Measurements from ENCODE around the gene AQP10.
"Not testable (repeated sequence)": the region's sequence is repeated elsewhere in the genome, so short reads cannot be mapped to it uniquely, and the experiment has no call there.

Gene AQP10

GRCh38 chr1:154320882-154321608 lies at the start of gene AQP10:
TSS of gene AQP10 (plus strand) at chr1:154321093. CDS start at chr1:154321156, 63 bp downstream.
- no peak for DNase-seq (ENCODE audit: low read depth in 2 of 2)

DNA sequence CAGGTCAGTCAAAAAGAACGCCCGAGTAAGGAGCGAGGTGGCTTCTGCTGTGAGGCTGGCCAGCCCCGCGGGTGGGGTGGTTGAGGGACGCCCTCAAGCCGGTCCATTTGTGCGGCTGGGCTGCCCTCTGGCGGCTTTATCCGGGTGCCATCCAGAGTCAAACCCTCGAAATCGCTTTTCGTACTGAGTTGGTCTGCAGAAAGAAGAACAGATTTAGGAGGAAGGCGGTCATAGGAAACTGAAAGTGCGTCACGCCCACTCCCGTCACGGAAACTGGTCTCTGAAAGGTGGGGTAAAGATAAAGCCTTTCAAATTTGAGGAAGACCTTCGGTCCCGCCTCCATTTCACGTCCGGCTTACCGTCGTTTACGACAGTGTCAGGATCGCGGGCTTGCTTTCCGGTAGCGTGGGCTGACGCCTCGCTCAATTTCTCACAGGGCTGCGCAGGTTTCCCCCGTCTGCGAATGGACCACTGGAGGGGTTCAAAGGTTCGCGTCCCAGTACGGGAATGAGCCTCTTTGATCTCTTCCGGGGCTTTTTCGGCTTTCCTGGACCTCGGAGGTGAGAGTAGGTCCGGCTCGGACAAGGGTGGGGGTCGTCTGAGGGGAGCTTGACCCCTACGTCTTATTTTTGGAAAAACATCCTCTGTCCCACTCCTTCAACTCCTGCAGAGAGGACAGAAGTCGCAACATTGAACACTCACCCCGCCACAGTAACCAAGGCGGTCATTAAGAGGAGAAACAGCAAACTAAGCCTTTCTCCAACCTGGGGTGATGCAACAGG lies 48.5 kb upstream of the AQP10 start, which contains the start of gene HAX1:
TSS of gene HAX1 (plus strand) at position 413 of the 782 bp plus-strand sequence. CDS start at position 508, 95 bp downstream.
- peak; percentile 94 to 95 for DNase-seq (ENCODE audit: low read depth in 2 of 2)

GRCh38 chr1:154272999-154273563 lies 47.8 kb upstream of the AQP10 start:
- no peak for DNase-seq (ENCODE audit: low read depth in 2 of 2)

GRCh38 chr1:154276797-154277196 lies 44.1 kb upstream of the AQP10 start:
- DNase-seq (ENCODE audit: low read depth in 2 of 2), result peak; percentile 12 to 25

DNA sequence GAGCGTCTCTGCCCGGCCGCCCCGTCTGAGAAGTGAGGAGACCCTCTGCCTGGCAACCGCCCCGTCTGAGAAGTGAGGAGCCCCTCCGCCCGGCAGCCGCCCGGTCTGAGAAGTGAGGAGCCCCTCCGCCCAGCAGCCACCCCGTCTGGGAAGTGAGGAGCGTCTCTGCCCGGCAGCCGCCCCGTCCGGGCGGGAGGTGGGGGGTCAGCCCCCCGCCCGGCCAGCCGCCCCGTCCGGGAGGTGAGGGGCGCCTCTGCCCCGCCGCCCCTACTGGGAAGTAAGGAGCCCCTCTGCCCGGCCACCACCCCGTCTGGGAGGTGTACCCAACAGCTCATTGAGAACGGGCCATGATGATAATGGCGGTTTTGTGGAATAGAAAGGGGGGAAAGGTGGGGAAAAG lies 33.3 kb upstream of the AQP10 start:
- not testable (repeated sequence) for DNase-seq (ENCODE audit: low read depth in 2 of 2)

GRCh38 chr1:154288661-154289060 lies 32.2 kb upstream of the AQP10 start:
- DNase-seq (ENCODE audit: low read depth in 2 of 2), result no peak

GRCh38 chr1:154290921-154291320 lies 30.0 kb upstream of the AQP10 start:
- no peak for DNase-seq (ENCODE audit: low read depth in 2 of 2)

- DNase-seq (ENCODE audit: low read depth in 2 of 2), result no peak
These were observed 25.3 kb upstream of the AQP10 start for GRCh38 chr1:154295408-154296235.

DNA sequence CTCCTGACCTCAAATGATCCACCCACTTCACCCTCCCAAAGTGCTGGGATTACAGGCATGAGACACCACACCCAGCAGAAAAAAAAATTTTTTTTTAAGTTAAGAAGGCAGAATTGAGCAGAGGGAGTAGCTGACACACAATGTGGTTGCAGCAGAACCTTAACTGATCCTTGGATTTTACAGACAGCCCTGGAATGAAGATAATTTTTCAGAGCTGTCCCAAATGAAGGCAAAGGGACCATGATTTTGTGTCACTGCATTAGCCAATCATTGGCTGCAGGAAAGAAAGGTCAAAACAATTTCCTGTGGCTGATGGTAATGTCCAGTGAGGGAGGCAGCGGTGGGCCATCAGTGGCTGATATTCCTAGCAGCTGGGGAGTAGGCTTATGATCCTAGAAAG lies 19.3 kb upstream of the AQP10 start:
- DNase-seq (ENCODE audit: low read depth in 2 of 2), result no peak

DNA sequence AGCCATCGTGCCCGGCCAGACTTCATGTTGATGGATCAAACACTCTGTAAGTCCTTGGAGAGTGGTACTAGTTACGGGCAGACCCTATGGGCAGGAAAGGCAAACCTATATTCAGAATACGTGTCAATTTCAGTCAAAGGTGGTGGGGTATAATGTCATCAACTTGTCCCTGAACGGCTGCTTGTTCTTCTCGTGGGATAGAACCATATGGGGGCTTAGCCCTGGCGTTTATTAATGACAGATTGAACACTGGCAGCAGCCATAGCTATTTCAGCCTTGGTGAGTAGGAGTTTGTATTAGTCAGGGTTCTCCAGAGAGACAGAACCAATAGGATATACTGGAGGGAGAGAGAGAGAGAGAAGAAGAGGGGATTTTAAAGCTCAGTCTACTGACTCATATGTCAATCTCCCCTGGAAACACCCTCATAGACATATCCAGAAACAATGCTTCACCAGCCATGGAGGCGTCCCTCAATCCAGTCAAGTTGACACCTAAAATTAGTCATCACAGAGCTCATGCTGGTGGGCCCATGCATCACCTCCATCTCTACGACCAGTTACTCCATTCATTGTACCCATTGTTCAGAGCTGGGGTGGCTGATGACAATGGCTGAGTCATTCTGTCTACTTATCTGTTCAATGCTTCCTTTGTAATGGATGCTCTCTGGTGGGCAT lies 16.1 kb upstream of the AQP10 start:
- peak; percentile 48 to 56 for DNase-seq (ENCODE audit: low read depth in 2 of 2)

- no peak for DNase-seq (ENCODE audit: low read depth in 2 of 2)
These were observed 14.7 kb upstream of the AQP10 start for GRCh38 chr1:154306151-154306550.

DNA sequence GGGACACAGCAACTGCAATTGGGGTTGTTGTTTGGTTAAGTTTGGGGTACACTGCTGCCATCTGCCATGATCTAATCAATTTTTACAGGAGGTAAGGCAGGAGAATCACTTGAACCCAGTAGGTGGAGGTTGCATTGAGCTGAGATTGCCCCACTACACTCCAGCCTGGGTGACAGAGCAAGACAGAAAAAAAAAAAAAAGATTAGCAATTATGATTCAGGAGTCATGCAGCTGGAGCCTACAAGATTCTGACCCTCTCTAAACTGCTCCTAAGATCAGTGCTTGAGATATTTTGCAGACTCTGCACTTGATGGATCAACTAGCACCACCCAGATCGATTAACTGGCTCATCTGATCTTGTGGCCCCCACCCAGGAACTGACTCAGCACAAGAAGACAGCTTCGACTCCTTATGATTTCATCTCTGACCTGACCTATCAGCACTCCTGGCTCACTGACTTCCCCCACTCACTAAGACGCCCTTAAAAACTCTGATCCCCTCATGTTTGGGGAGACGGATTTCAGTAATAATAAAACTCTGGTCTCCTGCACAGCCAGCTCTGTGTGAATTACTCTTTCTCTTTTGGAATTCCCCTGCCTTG lies 13.1 kb upstream of the AQP10 start:
- DNase-seq (ENCODE audit: low read depth in 2 of 2), result not testable (repeated sequence)

DNA sequence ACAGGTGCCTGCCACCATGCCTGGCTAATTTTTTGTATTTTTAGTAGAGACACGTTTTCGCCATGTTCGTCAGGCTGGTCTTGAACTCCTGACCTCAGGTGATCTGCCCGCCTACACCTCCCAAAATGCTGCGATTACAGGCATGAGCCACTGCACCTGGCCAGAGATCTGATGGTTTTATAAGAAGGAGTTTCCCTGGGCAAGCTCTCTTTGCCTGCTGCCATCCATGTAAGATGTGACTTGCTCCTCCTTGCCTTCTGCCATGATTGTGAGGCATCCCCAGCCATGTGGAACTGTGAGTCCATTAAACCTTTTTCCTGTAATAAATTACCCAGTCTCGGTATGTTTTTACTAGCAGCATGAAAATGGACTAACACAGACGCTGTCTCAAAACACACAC lies 11.8 kb upstream of the AQP10 start:
- DNase-seq (ENCODE audit: low read depth in 2 of 2), result not testable (repeated sequence)

DNA sequence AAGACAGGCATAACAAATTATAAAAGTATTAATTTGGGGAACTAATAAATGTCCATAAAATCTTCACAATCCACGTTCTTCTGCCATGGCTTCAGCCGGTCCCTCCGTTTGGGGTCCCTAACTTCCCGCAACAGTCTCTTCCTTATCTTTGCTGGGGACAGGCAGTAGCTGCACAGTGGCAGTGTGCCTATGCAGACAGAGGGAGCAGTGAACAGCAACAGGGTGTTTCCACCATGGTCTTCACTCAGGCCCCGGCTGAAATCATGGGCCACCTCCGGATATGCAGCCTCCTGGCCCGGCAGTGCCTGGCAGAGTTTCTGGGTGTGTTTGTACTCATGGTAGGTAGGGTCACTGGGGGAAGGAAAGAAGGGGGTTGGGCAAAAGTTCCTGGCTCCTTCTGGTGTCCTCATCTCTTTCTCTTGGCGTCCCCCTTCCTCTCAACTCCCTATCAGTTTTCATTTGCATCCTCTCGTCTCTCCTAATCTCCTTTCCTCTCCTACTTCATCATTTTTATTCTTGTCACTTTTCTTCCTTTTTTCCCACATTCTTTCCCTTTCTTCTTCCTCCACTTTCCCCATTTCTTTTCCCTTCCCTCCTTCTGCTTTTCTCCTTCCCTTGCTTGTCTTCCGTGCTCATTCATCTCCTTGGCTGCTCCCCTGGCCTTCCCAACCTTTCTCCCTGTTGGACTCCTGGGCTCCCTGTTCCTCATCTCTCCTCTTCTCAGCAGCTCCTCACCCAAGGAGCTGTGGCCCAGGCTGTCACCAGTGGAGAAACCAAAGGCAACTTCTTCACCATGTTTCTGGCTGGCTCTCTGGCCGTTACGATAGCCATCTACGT lies 8.4 kb upstream of the AQP10 start:
- not testable (repeated sequence) for DNase-seq (ENCODE audit: low read depth in 2 of 2)

DNA sequence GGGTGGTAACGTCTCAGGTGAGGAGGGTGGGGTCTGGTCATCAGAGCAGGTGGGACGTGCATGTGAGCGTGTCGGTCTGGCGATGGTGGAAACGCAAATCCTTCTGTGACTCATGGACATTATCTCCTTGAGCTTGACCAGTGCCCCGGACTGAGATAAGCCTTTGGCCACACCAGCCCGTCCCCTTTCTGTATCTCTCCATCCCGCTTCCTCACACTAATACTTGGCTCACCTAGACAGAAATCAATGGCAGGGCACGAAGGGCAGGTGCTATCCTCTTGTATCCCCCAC lies 7.9 kb upstream of the AQP10 start:
- no peak for DNase-seq (ENCODE audit: low read depth in 2 of 2)

GRCh38 chr1:154314226-154314625 lies 6.7 kb upstream of the AQP10 start:
- not testable (repeated sequence) for DNase-seq (ENCODE audit: low read depth in 2 of 2)

- DNase-seq (ENCODE audit: low read depth in 2 of 2), result no peak
These were observed 4.2 kb upstream of the AQP10 start for GRCh38 chr1:154316704-154317103.

GRCh38 chr1:154318386-154318785 lies 2.5 kb upstream of the AQP10 start:
- no peak for DNase-seq (ENCODE audit: low read depth in 2 of 2)

DNA sequence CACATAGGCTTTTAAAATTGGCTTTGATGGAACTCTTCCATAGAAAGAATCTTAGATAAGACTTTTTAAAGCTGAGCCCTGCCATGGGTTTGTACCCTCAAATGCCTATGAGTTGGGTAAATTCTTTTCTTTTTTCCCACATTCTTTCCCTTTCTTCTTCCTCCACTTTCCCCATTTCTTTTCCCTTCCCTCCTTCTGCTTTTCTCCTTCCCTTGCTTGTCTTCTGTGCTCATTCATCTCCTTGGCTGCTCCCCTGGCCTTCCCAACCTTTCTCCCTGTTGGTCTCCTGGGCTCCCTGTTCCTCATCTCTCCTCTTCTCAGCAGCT lies 679 bp downstream of the AQP10 start:
- not testable (repeated sequence) for DNase-seq (ENCODE audit: low read depth in 2 of 2)

DNA sequence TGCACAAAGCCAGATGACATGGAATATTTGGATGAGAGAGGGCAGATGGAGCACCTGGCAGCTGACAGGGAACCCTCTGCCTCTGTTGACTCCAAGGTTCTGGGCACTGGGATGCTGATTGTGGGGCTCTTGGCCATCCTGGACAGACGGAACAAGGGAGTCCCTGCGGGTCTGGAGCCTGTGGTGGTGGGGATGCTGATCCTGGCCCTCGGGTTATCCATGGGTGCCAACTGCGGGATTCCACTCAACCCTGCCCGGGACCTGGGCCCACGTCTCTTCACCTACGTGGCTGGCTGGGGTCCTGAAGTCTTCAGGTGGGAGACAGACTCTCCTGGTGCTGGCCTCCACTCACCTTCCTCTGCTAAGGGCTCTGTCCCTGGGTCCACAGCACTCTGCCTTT lies 2.6 kb downstream of the AQP10 start:
- no peak for DNase-seq (ENCODE audit: low read depth in 2 of 2)
